Thyroid gland (tissue), 4 donors: ENCODE data around the gene ULK3. TPM values are rescaled to one million over a fixed set of nuclear protein-coding genes. Genes with fewer than 3 reads are reported as not detected.

Experiments used
- DNase-seq, 2 donors: peaks; one replicate each; pipeline ENCODE4 v3.0.0-alpha.2; 2019
- H3K27ac ChIP-seq, 3 donors: fragments of 200-600 bp; sonication (generic); 1 replicate in 2 of 3; 2 replicates in 1 of 3; pipeline ENCODE4 v1.5.1; 2016 to 2019; ENCODE audit warnings: mild to moderate bottlenecking in 1 of 3, moderate library complexity in 1 of 3
- H3K27me3 ChIP-seq: fragments of 200-600 bp; sonication (generic); one replicate; pipeline ENCODE4 v1.5.1; 2019
- H3K36me3 ChIP-seq, 2 donors: fragments of 200-600 bp; sonication (generic); one replicate each; pipeline ENCODE4 v1.5.1; 2016 to 2019
- H3K4me1 ChIP-seq, 2 donors: fragments of 200-600 bp; sonication (generic); one replicate each; pipeline ENCODE4 v1.5.1; 2017 to 2019
- H3K4me3 ChIP-seq, 3 donors: fragments of 200-600 bp; sonication (generic); replicated peaks in 1 of 3; 1 replicate in 2 of 3; 2 replicates in 1 of 3; pipeline ENCODE4 v1.5.1; 2016; ENCODE audit warnings: mild to moderate bottlenecking in 1 of 3
- H3K9me3 ChIP-seq: fragments of 200-600 bp; sonication (generic); one replicate; pipeline ENCODE4 v1.5.1; 2017
- POLR2A ChIP-seq, 2 donors: fragments of 450-650 bp; IDR thresholded peaks; one replicate each; pipeline ENCODE4 v1.6.1; 2017; ENCODE audit warnings: antibody characterized with exemption in 2 of 2, mild to moderate bottlenecking in 2 of 2, moderate library complexity in 1 of 2
- WGBS, 2 donors: methylation state at CpG; one replicate each; pipeline ENCODE4 v1.1.5; 2017; 5-methylcytosine and 5-hydroxymethylcytosine counted together
- intact Hi-C: fragments of 100-400 bp; cut with DNase I; formaldehyde crosslinking; loops from one replicate; pipeline ENCODE4 v1.15.1; 2023
- total RNA-seq, 4 donors: library from RNA; depleted of rRNA; stranded (reverse); fragments of >200 nt; gene quantifications; one replicate each; pipeline ENCODE4 v1.2.3, GENCODE V29; 2016
- TF ChIP-seq, protein P1 (sequence below), 6 experiments: fragments of 200-600 bp in 3 of 6; fragments of 450-650 bp in 3 of 6; sonication (generic) in 3 of 6; IDR thresholded peaks; one replicate each; pipeline ENCODE4 v1.5.1; 2016 to 2019; ENCODE audit warnings: antibody characterized with exemption in 6 of 6, mild to moderate bottlenecking in 2 of 6, inconsistent platforms in 1 of 6, moderate library complexity in 1 of 6

ULK3 gene
- total RNA-seq, 4 donors from 2014 or later, result 40.9 to 91.1 (median 74.7) TPM

DNA sequence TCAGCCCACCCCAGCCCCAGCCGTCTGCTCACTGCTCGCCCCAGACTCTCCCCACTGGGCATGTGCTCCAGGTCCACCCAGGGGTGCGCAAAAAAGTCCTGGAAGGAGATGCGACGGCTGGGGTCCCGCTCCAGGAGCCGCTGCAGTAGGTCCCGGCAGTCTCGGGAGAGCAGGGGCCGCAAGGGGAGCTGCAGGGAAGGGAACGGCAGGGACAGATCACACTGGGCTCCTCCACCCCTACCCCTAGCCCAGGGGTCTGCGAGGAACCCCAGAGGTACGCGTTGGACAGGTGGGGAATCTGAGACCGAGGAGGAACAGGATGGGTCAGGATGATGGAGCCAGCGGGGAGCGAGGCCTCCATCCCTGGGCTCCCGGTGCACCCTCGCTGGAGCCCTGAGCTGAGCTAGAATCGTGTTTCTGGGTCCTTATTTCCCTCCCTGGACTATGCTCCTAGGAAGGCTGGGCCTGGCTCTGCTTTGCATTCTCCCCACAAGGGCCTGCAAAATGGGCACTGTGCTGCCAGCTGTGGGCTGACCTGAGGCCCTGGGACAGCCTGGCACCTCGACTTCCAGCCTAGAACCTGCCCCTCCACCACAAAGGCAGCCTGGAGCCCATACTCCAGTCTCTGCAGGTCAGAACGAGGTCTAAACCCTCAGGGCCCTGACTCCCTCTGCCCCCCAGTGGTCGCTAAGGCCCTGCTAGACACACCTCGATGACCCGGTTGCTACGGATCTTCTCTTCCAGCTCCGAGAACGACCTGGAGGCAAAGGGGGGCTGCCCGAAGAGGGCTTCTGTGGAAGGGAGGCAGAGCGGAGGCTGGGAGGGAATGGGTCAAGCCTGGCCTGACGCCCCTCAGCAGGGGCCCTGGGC, 3.2 kb downstream of the ULK3 start:
- H3K4me3 ChIP-seq, result no peak overlapping the region
- no peak for DNase-seq
- intact Hi-C loops, result loop anchor here (5.0 to 10.0 kb wide), 3 partner anchors 53 to 105 kb away; partner anchors contain the start of gene MPI
- peaks cover 0 to 6% of the 10 kb centered on the region in 2 donors for H3K36me3 ChIP-seq
- TF ChIP-seq POLR2A (IDR thresholded peaks at IDR 0.05), result no peak
- TF ChIP-seq, protein P1, sequence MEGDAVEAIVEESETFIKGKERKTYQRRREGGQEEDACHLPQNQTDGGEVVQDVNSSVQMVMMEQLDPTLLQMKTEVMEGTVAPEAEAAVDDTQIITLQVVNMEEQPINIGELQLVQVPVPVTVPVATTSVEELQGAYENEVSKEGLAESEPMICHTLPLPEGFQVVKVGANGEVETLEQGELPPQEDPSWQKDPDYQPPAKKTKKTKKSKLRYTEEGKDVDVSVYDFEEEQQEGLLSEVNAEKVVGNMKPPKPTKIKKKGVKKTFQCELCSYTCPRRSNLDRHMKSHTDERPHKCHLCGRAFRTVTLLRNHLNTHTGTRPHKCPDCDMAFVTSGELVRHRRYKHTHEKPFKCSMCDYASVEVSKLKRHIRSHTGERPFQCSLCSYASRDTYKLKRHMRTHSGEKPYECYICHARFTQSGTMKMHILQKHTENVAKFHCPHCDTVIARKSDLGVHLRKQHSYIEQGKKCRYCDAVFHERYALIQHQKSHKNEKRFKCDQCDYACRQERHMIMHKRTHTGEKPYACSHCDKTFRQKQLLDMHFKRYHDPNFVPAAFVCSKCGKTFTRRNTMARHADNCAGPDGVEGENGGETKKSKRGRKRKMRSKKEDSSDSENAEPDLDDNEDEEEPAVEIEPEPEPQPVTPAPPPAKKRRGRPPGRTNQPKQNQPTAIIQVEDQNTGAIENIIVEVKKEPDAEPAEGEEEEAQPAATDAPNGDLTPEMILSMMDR (IDR thresholded peaks at IDR 0.05), result no peak
- H3K27ac ChIP-seq, result no peak overlapping the region
- 89 to 92% methylated on average over 31 of the region's 31 CpGs for WGBS, 2 donors
- no peaks in the 10 kb centered on the region for H3K9me3 ChIP-seq
- peaks cover 15 to 22% of the 10 kb centered on the region in 2 donors for H3K4me1 ChIP-seq
- no peaks in the 10 kb centered on the region for H3K27me3 ChIP-seq

DNA sequence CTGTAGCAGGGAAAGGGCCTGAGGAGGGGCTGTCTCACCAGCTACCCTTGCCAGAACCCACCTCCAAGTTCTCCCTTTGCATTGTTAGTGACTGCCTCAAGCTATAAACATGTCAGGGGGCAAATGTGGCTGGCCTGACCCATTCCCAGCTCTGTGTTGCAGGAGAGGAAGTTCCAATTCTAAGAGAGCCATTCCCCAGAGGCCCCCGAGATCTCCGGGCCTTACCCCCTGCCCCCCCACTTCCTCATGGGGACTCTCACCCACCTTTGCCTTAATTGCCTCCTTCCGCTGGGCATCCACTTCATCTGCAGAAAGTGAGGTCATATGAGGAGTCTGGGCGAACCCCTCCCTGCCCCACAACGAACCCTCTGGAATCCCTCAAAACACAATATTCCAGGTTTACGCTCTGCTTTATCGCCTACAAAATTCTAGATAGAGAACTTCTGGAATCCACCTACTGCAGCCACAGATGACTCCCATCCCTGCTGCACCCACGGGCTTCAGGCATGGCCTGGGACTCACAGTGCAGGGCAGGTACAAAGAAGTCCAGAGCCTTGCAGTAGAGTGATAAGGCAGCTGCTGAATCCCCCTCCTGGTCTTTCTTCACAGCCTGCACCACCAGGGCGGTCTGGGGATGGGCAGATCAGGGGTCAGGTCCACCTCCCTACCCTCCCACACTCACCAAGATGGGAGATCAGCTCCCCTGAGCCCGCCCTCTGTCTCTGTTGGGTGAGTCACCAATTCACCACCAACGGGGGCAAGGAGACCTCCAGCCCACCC, 4.0 kb downstream of the ULK3 start:
- Histone ChIP-seq H3K27me3 (no peaks in the 10 kb centered on the region), H3K9me3 (no peaks in the 10 kb centered on the region), H3K4me3 (no peak overlapping the region), H3K27ac (no peak overlapping the region), H3K36me3 (peaks cover 0 to 3% of the 10 kb centered on the region in 2 donors), H3K4me1 (peaks cover 15 to 22% of the 10 kb centered on the region in 2 donors)
- DNase-seq, result no peak
- intact Hi-C loops, result loop anchor here (5.0 to 10.0 kb wide), 2 partner anchors 67 to 106 kb away; no protein-coding TSS in a partner anchor
- 90% methylated on average over 9 to 10 of the region's 11 CpGs for WGBS, 2 donors
- TF ChIP-seq, protein P1 (IDR thresholded peaks at IDR 0.05), result no peak
- no peak for TF ChIP-seq POLR2A (IDR thresholded peaks at IDR 0.05)

DNA sequence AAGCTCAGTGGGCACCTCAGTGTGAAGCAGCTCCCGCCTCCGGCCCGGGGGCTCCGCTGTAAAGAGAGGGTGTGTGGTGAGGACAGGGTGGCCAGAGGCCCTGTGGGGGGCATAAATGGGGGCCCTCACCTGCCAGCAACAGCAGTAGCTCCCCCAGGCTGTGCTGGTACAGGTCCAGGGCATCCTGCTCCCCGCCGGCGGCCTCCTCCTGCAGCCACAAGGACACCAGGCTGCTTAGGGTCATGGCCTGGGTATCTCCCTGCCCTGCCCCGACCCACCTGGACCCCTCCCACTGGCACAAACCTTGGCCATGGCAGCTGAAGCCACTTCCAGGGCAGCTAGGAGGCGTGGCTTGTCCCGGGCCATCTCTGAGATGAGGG, 4.8 kb downstream of the ULK3 start:
- TF ChIP-seq, protein P1 (IDR thresholded peaks at IDR 0.05), result no peak
- TF ChIP-seq POLR2A (IDR thresholded peaks at IDR 0.05), result no peak
- 90 to 100% methylated on average over 1 to 5 of the region's 10 CpGs for WGBS, 2 donors
- H3K27ac ChIP-seq, result no peak overlapping the region
- no peak for DNase-seq
- H3K27me3 ChIP-seq, result no peaks in the 10 kb centered on the region
- intact Hi-C loops, result loop anchor here (5.0 to 10.0 kb wide), 2 partner anchors 66 to 107 kb away; no protein-coding TSS in a partner anchor
- peaks cover 15% of the 10 kb centered on the region in 2 donors for H3K4me1 ChIP-seq
- H3K36me3 ChIP-seq, result peaks cover 0 to 3% of the 10 kb centered on the region in 2 donors
- H3K9me3 ChIP-seq, result no peaks in the 10 kb centered on the region
- no peak overlapping the region for H3K4me3 ChIP-seq

DNA sequence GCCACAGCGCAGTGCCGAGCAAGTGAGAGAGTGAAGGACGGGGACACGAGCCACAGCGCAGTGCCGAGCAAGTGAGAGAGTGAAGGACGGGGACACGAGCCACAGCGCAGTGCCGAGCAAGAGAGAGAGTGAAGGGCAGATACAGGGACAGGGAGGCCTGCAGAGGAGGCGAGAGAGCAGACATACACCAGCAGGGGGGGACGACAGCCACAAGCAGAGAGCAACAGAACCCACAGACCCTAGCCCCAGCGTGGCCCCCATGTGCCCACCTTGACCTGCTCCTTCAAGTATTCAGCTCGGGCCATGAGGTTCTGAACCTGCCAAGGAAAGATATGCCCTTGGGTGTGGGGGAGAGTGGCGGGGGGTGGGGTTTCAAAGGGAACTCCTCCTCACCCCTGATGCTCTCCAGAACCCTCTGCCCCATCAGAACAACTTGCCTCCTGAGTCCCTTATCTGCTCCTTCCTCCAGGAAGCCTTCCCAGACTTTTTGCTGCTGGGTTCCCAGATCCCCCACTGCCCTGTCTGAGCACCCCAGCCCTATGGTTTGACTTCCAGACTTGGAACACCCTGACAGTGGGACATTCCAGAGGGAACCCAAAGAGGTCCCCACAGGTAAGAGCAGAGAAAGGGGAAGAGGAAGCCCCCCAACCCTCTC, 5.3 kb downstream of the ULK3 start:
- 82 to 86% methylated on average over 13 to 15 of the region's 15 CpGs for WGBS, 2 donors
- H3K27me3 ChIP-seq, result no peaks in the 10 kb centered on the region
- no peaks in the 10 kb centered on the region for H3K9me3 ChIP-seq
- intact Hi-C loops, result loop anchor here (5.0 to 10.0 kb wide), 2 partner anchors 65 to 107 kb away; no protein-coding TSS in a partner anchor
- H3K36me3 ChIP-seq, result peaks cover 0 to 3% of the 10 kb centered on the region in 2 donors
- H3K27ac ChIP-seq, result no peak overlapping the region
- no peak for DNase-seq
- H3K4me3 ChIP-seq, result no peak overlapping the region
- peaks cover 15% of the 10 kb centered on the region in 2 donors for H3K4me1 ChIP-seq
- TF ChIP-seq POLR2A (IDR thresholded peaks at IDR 0.05), result no peak
- TF ChIP-seq, protein P1 (IDR thresholded peaks at IDR 0.05), result no peak
